Mesothelial cell of epicardium (in vitro differentiated cells): ENCODE measurements around the gene PRTN3. TPM values are rescaled to one million over a fixed set of nuclear protein-coding genes. Genes with fewer than 3 reads are reported as not detected.

Experiments
- DNase-seq, 2 experiments: peaks; one replicate each; pipeline ENCODE4 v3.0.0; 2021; ENCODE audit warnings: low spot score in 2 of 2; ENCODE audit not compliant: unreplicated experiment in 2 of 2
- H3K27ac Mint-ChIP-seq: 2 replicates; pipeline ENCODE4 v1.8.0; 2021; ENCODE audit warnings: mixed read lengths
- H3K27me3 Mint-ChIP-seq: 2 replicates; pipeline ENCODE4 v1.8.0; 2021; ENCODE audit warnings: low read depth, mixed read lengths
- H3K36me3 Mint-ChIP-seq: 2 replicates; pipeline ENCODE4 v1.8.0; 2021; ENCODE audit warnings: mixed read lengths
- H3K4me1 Mint-ChIP-seq: 2 replicates; pipeline ENCODE4 v1.8.0; 2021; ENCODE audit warnings: mixed read lengths
- H3K4me3 Mint-ChIP-seq: 2 replicates; pipeline ENCODE4 v1.8.0; 2021; ENCODE audit warnings: mild to moderate bottlenecking, moderate library complexity, mixed read lengths
- H3K9me3 Mint-ChIP-seq: 2 replicates; pipeline ENCODE4 v1.8.0; 2021; ENCODE audit warnings: mixed read lengths
- total RNA-seq: library from RNA; stranded (reverse); gene quantifications from 3 replicates; pipeline ENCODE4 v1.2.1, GENCODE V29; 2021
- TF ChIP-seq, protein P1 (sequence below): fragments of 200-600 bp; sonication (generic); IDR thresholded peaks from one replicate; pipeline ENCODE4 v1.5.0; 2021; ENCODE audit warnings: antibody characterized with exemption; ENCODE audit not compliant: unreplicated experiment

The PRTN3 gene
- total RNA-seq, 1 donor from 2014 or later, result not detected

DNA sequence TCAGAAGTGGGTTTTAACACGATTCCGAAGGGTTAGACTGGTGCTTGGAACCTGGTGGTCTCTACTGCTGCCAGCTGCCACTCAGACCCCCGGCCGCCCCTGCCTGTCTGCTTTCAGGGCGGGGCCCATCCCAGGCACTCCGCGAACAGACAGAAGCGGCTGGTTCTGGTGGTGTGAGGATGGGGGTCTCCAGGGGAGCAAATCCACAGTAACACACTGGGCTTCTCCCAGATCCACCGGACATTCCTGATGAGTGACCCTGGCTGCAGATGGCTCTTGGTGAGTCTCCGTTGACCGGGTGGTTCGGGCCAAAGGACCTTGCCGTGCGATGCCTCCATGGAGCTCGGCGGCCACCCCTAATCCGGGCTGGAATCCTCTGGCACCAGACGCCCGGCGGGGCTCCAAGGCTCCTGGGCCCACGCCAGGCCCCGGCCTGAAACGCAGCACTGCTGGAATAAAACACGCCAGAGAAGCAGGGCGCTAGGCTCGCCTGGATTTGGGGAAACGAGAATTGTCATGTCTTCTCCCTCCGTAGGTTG, 45.7 kb upstream of the PRTN3 start:
- Mint-ChIP-seq H3K36me3 (no peaks in the 10 kb centered on the region), H3K4me3 (peak overlapping the region; percentile 13), H3K27me3 (no peaks in the 10 kb centered on the region), H3K9me3 (no peaks in the 10 kb centered on the region), H3K27ac (no peak overlapping the region), H3K4me1 (peaks cover 25% of the 10 kb centered on the region)
- DNase-seq, result no peak
- TF ChIP-seq, protein P1, sequence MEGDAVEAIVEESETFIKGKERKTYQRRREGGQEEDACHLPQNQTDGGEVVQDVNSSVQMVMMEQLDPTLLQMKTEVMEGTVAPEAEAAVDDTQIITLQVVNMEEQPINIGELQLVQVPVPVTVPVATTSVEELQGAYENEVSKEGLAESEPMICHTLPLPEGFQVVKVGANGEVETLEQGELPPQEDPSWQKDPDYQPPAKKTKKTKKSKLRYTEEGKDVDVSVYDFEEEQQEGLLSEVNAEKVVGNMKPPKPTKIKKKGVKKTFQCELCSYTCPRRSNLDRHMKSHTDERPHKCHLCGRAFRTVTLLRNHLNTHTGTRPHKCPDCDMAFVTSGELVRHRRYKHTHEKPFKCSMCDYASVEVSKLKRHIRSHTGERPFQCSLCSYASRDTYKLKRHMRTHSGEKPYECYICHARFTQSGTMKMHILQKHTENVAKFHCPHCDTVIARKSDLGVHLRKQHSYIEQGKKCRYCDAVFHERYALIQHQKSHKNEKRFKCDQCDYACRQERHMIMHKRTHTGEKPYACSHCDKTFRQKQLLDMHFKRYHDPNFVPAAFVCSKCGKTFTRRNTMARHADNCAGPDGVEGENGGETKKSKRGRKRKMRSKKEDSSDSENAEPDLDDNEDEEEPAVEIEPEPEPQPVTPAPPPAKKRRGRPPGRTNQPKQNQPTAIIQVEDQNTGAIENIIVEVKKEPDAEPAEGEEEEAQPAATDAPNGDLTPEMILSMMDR, result no peak

DNA sequence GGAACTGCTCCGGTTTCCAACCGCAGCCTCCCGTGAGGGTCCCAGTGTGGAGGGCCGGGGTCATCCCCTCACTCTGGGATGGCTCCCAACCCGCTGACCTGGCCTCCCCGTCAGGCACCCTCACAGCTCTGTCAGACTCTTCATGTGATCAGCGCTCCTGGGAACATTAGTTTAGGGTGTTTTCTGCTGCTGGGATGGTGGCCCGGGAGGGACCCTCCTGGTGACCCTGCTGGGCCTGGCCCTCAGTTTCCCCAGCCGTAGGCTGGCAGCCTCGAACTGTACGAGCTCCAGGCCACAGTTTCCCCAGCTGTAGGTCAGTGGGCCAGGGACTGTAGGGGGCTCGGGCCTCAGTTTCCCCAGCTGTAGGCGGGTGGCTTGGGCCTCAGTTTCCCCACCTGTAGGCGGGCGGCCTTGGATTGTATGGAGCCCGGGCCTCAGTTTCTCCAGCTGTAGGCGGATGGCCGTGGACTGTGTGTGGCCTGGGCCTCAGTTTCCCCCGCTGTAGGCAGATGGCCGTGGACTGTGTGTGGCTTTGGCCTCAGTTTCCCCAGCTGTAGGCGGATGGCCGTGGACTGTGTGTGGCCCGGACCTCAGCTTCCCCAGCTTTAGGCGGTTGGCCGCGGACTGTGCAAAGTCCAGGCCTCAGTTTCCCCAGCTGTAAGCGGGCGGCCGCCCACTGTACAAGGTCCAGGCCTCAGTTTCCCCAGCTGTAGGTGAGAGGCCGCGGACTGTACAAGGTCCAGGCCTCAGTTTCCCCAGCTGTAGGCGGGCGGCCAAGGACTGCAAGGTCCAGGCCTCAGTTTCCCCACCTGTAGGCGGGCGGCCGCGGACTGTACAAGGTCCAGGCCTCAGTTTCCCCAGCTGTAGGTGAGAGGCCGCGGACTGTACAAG, 44.9 kb upstream of the PRTN3 start:
- H3K27me3 Mint-ChIP-seq, result no peaks in the 10 kb centered on the region
- TF ChIP-seq, protein P1, result no peak
- H3K27ac Mint-ChIP-seq, result no peak overlapping the region
- H3K4me3 Mint-ChIP-seq, result peak overlapping the region; percentile 13
- no peak for DNase-seq
- no peaks in the 10 kb centered on the region for H3K9me3 Mint-ChIP-seq
- peaks cover 31% of the 10 kb centered on the region for H3K4me1 Mint-ChIP-seq
- H3K36me3 Mint-ChIP-seq, result no peaks in the 10 kb centered on the region

DNA sequence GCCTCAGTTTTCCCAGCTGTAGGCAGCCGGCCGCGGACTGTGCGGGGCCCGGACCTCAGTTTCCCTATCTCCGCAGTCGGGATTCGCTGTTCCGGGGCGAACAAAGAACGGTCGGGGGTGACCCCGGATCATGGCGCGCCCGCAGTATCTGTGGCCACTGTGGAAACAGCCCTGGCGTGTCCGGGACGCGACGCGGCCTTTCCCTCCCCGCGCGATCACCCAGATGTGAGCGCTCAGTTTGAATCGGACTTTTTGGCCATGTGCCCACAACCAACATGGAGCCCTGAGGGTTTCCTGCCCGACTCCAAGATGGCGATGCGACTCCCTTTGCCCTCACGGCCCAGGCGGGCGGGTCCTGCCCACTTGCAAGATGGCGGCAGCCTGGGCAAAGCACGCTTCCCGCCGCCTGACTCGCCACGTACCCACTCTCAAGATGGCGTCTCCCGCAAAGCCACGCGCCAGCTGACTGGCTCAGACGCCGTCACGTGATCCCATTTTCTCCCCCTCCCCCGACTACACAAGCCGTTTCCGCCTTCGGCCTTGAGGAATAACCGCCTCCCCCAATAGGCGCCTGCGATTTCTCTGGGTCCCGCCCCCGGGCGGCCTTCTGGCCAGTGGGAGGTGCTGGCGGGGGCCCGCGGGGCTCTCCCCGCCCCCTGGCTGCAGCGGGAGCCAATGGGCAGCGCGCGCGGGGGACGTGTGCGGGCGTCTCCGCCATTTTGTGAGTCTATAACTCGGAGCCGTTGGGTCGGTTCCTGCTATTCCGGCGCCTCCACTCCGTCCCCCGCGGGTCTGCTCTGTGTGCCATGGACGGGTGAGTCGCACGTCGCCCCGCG, 43.9 kb upstream of the PRTN3 start, which contains the start of gene PTBP1:
Gene PTBP1, plus strand, starts transcription at position 761 of the 836 bp plus-strand sequence. Its CDS starts 46 bp downstream, at position 807.
- Mint-ChIP-seq H3K27ac (peak within 1 kb of the TSS; percentile 98), H3K36me3 (no peaks in the 10 kb centered on the region), H3K4me3 (peak within 1 kb of the TSS; percentile 85), H3K9me3 (no peaks in the 10 kb centered on the region), H3K27me3 (no peaks in the 10 kb centered on the region), H3K4me1 (peaks cover 33% of the 10 kb centered on the region)
- TF ChIP-seq, protein P1, result peak; percentile 16
- peak; percentile 99 for DNase-seq

DNA sequence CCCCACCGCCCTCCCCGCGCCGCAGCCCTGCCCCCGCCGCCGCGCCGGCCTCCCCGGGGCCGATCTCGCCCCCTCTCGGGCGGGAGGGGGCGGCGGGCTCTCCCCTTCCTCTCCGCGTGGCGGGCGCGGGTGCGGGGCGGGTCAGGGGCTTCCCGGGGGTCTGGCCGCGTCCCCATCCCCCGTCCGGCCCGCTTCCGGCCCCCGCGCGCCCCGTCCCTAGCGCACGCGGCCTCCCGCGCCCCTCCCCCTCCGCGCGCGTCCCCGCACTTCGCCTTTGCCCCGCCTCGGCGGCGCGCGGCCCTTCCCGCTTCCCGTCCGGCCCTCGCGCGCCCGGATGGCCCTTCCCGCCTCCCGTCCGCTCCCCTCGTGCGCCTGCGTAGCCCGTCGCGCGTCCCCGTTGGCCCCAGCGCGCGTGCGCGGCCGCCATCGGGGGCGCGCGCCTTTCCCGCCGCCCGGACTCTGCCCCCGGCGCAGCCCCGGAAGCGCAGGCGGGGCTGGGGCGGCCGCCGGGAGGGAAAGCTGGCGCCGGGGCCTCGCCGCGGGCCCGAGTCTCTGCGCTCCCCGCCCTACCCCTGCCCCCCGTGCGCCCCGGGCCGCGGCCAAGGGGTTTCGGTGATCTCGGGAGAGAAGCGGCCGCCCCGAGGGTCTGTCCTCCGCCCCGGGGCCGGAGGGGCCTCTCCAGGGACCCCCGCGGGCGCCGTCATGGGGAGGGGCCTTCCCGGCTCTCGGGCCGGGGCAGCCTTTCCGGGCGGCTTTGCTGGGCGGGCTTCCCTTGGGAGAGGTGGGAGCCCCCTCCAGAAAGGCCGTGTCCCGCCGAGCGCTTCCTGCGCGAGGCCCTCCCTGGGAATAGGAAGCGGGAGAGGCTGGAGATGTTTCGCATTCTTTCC, 43.0 kb upstream of the PRTN3 start:
- H3K27ac Mint-ChIP-seq, result peak overlapping the region; percentile 94
- H3K36me3 Mint-ChIP-seq, result peaks cover 2% of the 10 kb centered on the region
- peaks cover 40% of the 10 kb centered on the region for H3K4me1 Mint-ChIP-seq
- H3K4me3 Mint-ChIP-seq, result peak overlapping the region; percentile 85
- no peaks in the 10 kb centered on the region for H3K9me3 Mint-ChIP-seq
- TF ChIP-seq, protein P1, result no peak
- no peaks in the 10 kb centered on the region for H3K27me3 Mint-ChIP-seq
- DNase-seq, result peak; percentile 81 to 85
